ENCODE results near the gene YPEL3. TPM values are rescaled to one million over a fixed set of nuclear protein-coding genes. Genes with fewer than 3 reads are reported as not detected.

Gene YPEL3
- total RNA-seq, 4 donors from 2014 or later, result 72.7 to 222 (median 154) TPM

DNA sequence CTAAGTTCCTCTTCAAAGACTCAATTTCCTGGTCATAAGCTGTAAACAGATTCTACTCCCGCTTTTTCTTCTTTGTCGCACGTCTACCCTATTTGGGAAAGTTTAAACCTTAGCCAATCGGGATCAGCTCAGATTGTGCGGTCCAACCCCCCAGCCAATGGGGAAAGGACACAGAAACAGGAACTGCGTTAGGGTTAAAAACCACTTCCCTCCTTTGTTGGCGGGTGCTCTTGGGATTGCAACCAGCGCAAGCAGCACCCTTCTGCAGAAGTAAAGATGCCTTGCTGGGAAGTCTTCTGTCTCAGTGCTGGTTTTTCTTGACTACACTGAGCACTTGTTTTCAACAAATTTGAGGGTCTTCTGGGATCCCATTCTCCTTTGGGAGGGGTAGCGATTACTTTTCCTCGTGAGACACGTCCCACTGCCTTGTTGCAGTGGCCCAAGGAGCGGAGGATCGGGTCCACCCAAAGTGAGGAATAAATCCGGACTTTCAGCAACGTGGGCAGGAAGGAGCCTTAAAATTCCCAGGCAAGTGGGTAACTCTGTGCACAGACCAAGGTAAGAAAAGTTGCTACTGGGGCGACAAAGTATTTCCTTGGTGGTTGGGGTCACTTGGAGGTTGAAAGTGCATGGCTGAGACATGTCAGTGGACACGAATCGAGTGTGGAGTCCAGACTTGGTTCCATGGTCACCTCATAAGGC is 1.0 kb upstream of the YPEL3 start:
- WGBS, result 94% methylated on average over 18 of the region's 18 CpGs
- DNase-seq (ENCODE audit: extremely low spot score), result no peak
- H3K27ac ChIP-seq (replicated peaks in 1 of 4), result peak overlapping the region; percentile 87 to 97 (median 94)

DNA sequence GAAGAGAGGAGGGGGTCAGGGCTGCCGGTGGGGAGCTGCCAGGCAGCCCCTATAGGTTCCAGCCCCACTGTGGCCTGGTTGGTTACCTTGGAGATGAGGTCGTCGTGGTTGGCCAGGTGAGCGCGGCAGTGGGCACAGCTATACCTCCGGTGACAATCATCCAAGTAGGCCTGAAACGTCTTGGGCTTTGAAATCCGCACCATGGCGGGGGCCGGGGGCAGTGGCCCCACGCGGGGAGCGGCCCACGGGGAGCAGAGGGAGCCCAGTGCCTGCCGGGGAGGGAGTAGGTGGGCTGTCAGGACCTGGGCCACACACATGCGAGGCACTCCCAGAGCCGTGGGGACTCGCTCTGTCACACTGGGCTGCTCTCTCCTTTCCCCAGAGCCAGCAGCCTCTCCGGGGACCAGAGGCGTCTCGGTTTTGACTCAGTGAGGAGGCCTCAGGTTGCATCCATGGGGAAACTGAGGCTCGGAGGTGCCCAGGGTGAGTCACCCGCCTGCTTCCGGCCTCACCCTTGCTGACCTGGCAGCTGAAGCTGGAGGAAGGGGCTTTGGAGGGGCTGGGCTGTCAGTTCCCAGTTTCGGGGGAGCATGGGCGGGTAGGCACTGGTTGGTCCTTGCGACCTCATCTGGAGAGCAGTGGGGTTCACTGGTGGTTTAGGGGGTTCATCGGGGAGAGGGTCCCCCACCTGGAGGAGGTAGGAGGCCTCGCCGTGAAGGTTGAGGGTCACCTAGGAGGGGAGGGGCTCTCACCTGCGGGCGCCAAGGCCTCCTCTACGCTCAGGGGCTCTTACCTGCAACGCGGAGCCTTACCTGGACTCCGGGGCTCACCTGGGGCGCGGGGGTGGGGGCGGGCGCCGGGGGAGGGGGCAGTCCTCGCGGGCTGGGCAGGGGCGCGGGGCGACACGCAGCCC is 591 bp downstream of the YPEL3 start:
- peaks cover 40 to 57% (median 55%) of the 10 kb centered on the region in 4 donors for H3K4me1 ChIP-seq
- WGBS, result 20% methylated on average over 13 of the region's 47 CpGs
- H3K27ac ChIP-seq (replicated peaks in 1 of 4), result peak overlapping the region; percentile 87 to 97 (median 94)
- intact Hi-C loops (cut with DNase I), result loop anchor here (10.0 kb wide), 1 partner anchor 309 kb away; the partner anchor contains the start of gene ZNF771
- H3K27me3 ChIP-seq, result no peaks in the 10 kb centered on the region
- H3K36me3 ChIP-seq, result peaks cover 0 to 22% (median 19%) of the 10 kb centered on the region in 4 donors
- no peak for DNase-seq (ENCODE audit: extremely low spot score)
- H3K9me3 ChIP-seq, result peaks cover 0 to 14% (median 11%) of the 10 kb centered on the region in 4 donors
- TF ChIP-seq POLR2AphosphoS5 (IDR thresholded peaks at IDR 0.05) (no peak), EP300 (IDR thresholded peaks at IDR 0.05) (no peak), POLR2A (IDR thresholded peaks at IDR 0.05; ENCODE audit: low read depth) (no peak)
- TF ChIP-seq, protein P1, sequence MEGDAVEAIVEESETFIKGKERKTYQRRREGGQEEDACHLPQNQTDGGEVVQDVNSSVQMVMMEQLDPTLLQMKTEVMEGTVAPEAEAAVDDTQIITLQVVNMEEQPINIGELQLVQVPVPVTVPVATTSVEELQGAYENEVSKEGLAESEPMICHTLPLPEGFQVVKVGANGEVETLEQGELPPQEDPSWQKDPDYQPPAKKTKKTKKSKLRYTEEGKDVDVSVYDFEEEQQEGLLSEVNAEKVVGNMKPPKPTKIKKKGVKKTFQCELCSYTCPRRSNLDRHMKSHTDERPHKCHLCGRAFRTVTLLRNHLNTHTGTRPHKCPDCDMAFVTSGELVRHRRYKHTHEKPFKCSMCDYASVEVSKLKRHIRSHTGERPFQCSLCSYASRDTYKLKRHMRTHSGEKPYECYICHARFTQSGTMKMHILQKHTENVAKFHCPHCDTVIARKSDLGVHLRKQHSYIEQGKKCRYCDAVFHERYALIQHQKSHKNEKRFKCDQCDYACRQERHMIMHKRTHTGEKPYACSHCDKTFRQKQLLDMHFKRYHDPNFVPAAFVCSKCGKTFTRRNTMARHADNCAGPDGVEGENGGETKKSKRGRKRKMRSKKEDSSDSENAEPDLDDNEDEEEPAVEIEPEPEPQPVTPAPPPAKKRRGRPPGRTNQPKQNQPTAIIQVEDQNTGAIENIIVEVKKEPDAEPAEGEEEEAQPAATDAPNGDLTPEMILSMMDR (IDR thresholded peaks at IDR 0.05), result no peak
- peak overlapping the region; percentile 71 to 93 (median 84) for H3K4me3 ChIP-seq

More for the DNA sequence above, 1.0 kb upstream of the YPEL3 start:
- intact Hi-C loops (cut with DNase I), result loop anchor here (10.0 kb wide), 1 partner anchor 308 kb away; the partner anchor contains the start of gene ZNF771
- H3K4me1 ChIP-seq, result peaks cover 31 to 43% (median 40%) of the 10 kb centered on the region in 4 donors
- no peaks in the 10 kb centered on the region for H3K27me3 ChIP-seq
- peak overlapping the region; percentile 71 to 93 (median 84) for H3K4me3 ChIP-seq
- peaks cover 0 to 14% (median 11%) of the 10 kb centered on the region in 4 donors for H3K9me3 ChIP-seq
- TF ChIP-seq POLR2A (IDR thresholded peaks at IDR 0.05; ENCODE audit: low read depth) (no peak), POLR2AphosphoS5 (IDR thresholded peaks at IDR 0.05) (no peak), EP300 (IDR thresholded peaks at IDR 0.05) (no peak)
- TF ChIP-seq, protein P1 (IDR thresholded peaks at IDR 0.05), result no peak
- H3K36me3 ChIP-seq, result peaks cover 0 to 22% (median 19%) of the 10 kb centered on the region in 4 donors

DNA sequence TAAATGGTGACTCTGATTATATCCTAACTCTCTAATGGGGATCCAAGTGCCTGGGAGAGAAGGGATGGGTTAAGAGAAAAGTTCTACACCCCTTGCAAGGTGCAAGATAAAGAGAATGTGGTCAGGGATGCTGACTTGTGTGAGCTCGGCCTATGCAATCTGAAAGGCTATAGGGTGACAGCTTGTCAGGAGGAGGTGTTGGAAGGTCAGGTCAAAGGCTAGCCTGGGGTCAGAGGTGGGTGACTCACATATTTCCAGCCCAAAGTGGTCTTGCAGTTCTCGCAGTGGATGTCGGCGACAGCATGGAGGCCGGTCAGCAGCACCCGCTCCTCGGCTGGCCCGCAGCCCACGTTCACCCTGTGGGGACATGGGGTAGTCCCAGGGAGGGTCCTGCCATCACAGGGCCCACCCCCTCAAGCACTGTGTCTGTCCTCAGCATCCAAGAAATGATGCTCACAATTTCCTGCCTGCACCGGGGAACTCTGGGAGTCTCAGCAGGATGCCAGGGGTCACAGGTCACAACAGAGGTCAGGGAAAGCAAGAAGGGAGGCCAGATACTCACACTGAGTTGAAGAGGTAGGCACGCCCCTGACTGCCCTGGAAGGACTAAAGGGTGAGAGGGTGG is 1.4 kb downstream of the YPEL3 start:
- TF ChIP-seq EP300 (IDR thresholded peaks at IDR 0.05), result no peak
- TF ChIP-seq, protein P1 (IDR thresholded peaks at IDR 0.05), result no peak
- no peak for TF ChIP-seq POLR2A (IDR thresholded peaks at IDR 0.05; ENCODE audit: low read depth)
- WGBS, result 83% methylated on average over 11 of the region's 11 CpGs
- H3K27ac ChIP-seq (replicated peaks in 1 of 4), result peak overlapping the region; percentile 87 to 97 (median 94)
- intact Hi-C loops (cut with DNase I), result loop anchor here (10.0 kb wide), 1 partner anchor 310 kb away; the partner anchor contains the start of gene ZNF771
- H3K4me1 ChIP-seq, result peaks cover 40 to 63% (median 57%) of the 10 kb centered on the region in 4 donors
- peaks cover 0 to 14% (median 11%) of the 10 kb centered on the region in 4 donors for H3K9me3 ChIP-seq
- peaks cover 0 to 22% (median 19%) of the 10 kb centered on the region in 4 donors for H3K36me3 ChIP-seq
- H3K4me3 ChIP-seq, result peak overlapping the region; percentile 71 to 93 (median 84)
- H3K27me3 ChIP-seq, result no peaks in the 10 kb centered on the region
- no peak for DNase-seq (ENCODE audit: extremely low spot score)

DNA sequence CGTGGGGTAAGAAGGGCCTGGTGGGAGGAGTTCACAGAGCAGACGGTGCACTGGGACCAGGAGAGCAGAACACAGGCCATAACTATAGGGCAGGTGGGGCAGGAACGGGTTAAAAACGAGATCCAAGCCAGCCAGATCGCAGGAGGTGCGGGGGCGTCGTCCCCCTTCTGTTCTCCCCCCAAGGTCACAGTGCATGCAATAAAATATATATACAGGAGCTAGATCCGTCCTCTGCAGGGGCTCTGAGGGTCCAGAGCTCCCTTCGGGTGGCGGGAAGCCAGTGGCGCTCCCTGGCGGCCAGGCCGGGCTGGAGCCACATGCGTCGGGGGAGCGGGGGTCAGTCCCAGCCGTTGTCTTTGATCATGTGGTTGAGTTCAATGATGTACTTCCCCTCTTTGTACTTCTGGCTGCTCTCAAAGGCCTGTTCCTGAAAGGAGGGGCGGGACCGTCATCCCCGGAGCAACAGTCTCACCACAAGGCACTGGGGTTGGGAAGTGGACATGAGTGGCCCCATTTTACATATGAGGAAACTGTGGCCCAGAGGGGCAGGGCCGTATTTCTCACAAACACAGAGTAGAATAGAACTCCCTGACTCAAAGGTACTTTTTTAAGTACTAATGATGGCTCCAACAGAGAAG is 3.5 kb downstream of the YPEL3 start:
- Histone ChIP-seq H3K9me3 (peaks cover 0 to 8% (median 6%) of the 10 kb centered on the region in 4 donors), H3K27ac (replicated peaks in 1 of 4) (peak overlapping the region; percentile 80 to 97 (median 94)), H3K36me3 (peaks cover 0 to 22% (median 19%) of the 10 kb centered on the region in 4 donors), H3K27me3 (no peaks in the 10 kb centered on the region), H3K4me1 (peaks cover 40 to 63% (median 57%) of the 10 kb centered on the region in 4 donors), H3K4me3 (peak overlapping the region; percentile 56 to 62 (median 60))
- WGBS, result 3% methylated on average over 21 of the region's 22 CpGs
- TF ChIP-seq, protein P1 (IDR thresholded peaks at IDR 0.05), result peak; percentile 51 to 70 (median 66)
- TF ChIP-seq POLR2A (IDR thresholded peaks at IDR 0.05; ENCODE audit: low read depth), result no peak
- TF ChIP-seq POLR2AphosphoS5 (IDR thresholded peaks at IDR 0.05), result peak; percentile 61 to 78
- no peak for TF ChIP-seq EP300 (IDR thresholded peaks at IDR 0.05)
- intact Hi-C loops (cut with DNase I), result loop anchor here (10.0 kb wide), 1 partner anchor 312 kb away; the partner anchor contains the start of gene ZNF771
- DNase-seq (ENCODE audit: extremely low spot score), result peak; percentile 97

Data from esophagus muscularis mucosa (tissue), 4 donors.